ENCODE results near the gene BTRC. TPM values are rescaled to one million over a fixed set of nuclear protein-coding genes. Genes with fewer than 3 reads are reported as not detected.

BTRC gene
- total RNA-seq, 2 donors from 2014 or later = 8.8 to 9.9 TPM

- no peak overlapping the region for H3K27ac ChIP-seq
- H3K9me3 ChIP-seq = no peaks in the 10 kb centered on the region
- ATAC-seq (no peak), DNase-seq (no peak)
- H3K4me1 ChIP-seq = no peaks in the 10 kb centered on the region
- no peaks in the 10 kb centered on the region for H3K27me3 ChIP-seq
- no peak overlapping the region for H3K4me3 ChIP-seq
- intact Hi-C loops (cut with DNase I) = no loop called here
- H3K36me3 ChIP-seq (replicated peaks in 1 of 2; ENCODE audit: insufficient read depth in 1 of 2, low read depth in 2 of 2) = no peaks in the 10 kb centered on the region
- TF ChIP-seq CTCF (IDR thresholded peaks at IDR 0.05) (peak in 6 of 7 experiments; percentile 22 to 41 (median 30)), POLR2A (IDR thresholded peaks at IDR 0.05) (no peak)
These were observed 182.8 kb downstream of the BTRC start for GRCh38 chr10:101536800-101537199.

- Histone ChIP-seq H3K4me3 (no peak overlapping the region), H3K4me1 (no peaks in the 10 kb centered on the region), H3K27ac (no peak overlapping the region), H3K9me3 (no peaks in the 10 kb centered on the region), H3K36me3 (replicated peaks in 1 of 2; ENCODE audit: insufficient read depth in 1 of 2, low read depth in 2 of 2) (no peaks in the 10 kb centered on the region), H3K27me3 (no peaks in the 10 kb centered on the region)
- intact Hi-C loops (cut with DNase I) = no loop called here
- WGBS, 2 donors = 90% methylated on average over 2 of the region's 2 CpGs
- DNase-seq (no peak), ATAC-seq (no peak)
- TF ChIP-seq POLR2A (IDR thresholded peaks at IDR 0.05) = no peak
- no peak for TF ChIP-seq CTCF (IDR thresholded peaks at IDR 0.05)
These were observed 184.5 kb downstream of the BTRC start for GRCh38 chr10:101538446-101538845.

GRCh38 chr10:101545898-101546297 is 191.9 kb downstream of the BTRC start:
- Histone ChIP-seq H3K9me3 (no peaks in the 10 kb centered on the region), H3K36me3 (replicated peaks in 1 of 2; ENCODE audit: insufficient read depth in 1 of 2, low read depth in 2 of 2) (no peaks in the 10 kb centered on the region), H3K27ac (no peak overlapping the region), H3K27me3 (no peaks in the 10 kb centered on the region), H3K4me1 (peaks cover 4% of the 10 kb centered on the region), H3K4me3 (no peak overlapping the region)
- ATAC-seq = no peak
- DNase-seq = no peak
- no peak for TF ChIP-seq CTCF (IDR thresholded peaks at IDR 0.05)
- no peak for TF ChIP-seq POLR2A (IDR thresholded peaks at IDR 0.05)
- intact Hi-C loops (cut with DNase I) = no loop called here

GRCh38 chr10:101550965-101551364 is 197.0 kb downstream of the BTRC start:
- ATAC-seq (no peak), DNase-seq (no peak)
- H3K4me3 ChIP-seq = no peak overlapping the region
- intact Hi-C loops (cut with DNase I) = no loop called here
- no peak for TF ChIP-seq POLR2A (IDR thresholded peaks at IDR 0.05)
- TF ChIP-seq CTCF (IDR thresholded peaks at IDR 0.05) = no peak
- H3K27me3 ChIP-seq = no peaks in the 10 kb centered on the region
- H3K36me3 ChIP-seq (replicated peaks in 1 of 2; ENCODE audit: insufficient read depth in 1 of 2, low read depth in 2 of 2) = no peaks in the 10 kb centered on the region
- no peaks in the 10 kb centered on the region for H3K9me3 ChIP-seq
- WGBS, 2 donors = 90 to 96% methylated on average over 2 of the region's 2 CpGs
- H3K4me1 ChIP-seq = peaks cover 4% of the 10 kb centered on the region
- H3K27ac ChIP-seq = no peak overlapping the region

GRCh38 chr10:101552442-101552841 is 198.5 kb downstream of the BTRC start:
- peaks cover 4% of the 10 kb centered on the region for H3K4me1 ChIP-seq
- no peak for ATAC-seq
- TF ChIP-seq POLR2A (IDR thresholded peaks at IDR 0.05) = no peak
- TF ChIP-seq CTCF (IDR thresholded peaks at IDR 0.05) = no peak
- H3K4me3 ChIP-seq = no peak overlapping the region
- DNase-seq = no peak
- no peaks in the 10 kb centered on the region for H3K36me3 ChIP-seq (replicated peaks in 1 of 2; ENCODE audit: insufficient read depth in 1 of 2, low read depth in 2 of 2)
- intact Hi-C loops (cut with DNase I) = no loop called here
- H3K9me3 ChIP-seq = no peaks in the 10 kb centered on the region
- H3K27ac ChIP-seq = no peak overlapping the region
- 95 to 98% methylated on average over 3 of the region's 3 CpGs for WGBS, 2 donors
- H3K27me3 ChIP-seq = no peaks in the 10 kb centered on the region

All from body of pancreas (tissue), 4 donors.